ENCODE measurements around the gene GRB14. TPM values are rescaled to one million over a fixed set of nuclear protein-coding genes. Genes with fewer than 3 reads are reported as not detected.

GRB14 gene
- total and polyA plus RNA-seq, 10 donors = 0.28 to 6.7 (median 2.5) TPM

- no peak for DNase-seq
- Histone ChIP-seq H3K9me3 (peaks cover 0 to 31% (median 13%) of the 10 kb centered on the region in 8 donors), H3K4me3 (no peak overlapping the region), H3K27me3 (replicated peaks in 1 of 7) (no peaks in the 10 kb centered on the region), H3K27ac (no peak overlapping the region), H3K4me1 (no peaks in the 10 kb centered on the region), H3K36me3 (no peaks in the 10 kb centered on the region)
- intact Hi-C loops (cut with DNase I; ENCODE audit: low total_unique reads) = no loop called here
- TF ChIP-seq POLR2A (IDR thresholded peaks at IDR 0.05) (no peak), POLR2AphosphoS5 (IDR thresholded peaks at IDR 0.05) (no peak), CTCF (IDR thresholded peaks at IDR 0.05 in 8 of 11, conservative IDR thresholded peaks at IDR 0.05 in 3 of 11) (no peak)
- 63 to 80% (median 68%) methylated on average over 3 of the region's 3 CpGs for WGBS, 5 donors
These were observed 98.3 kb downstream of the GRB14 start for GRCh38 chr2:164523009-164523408.

GRCh38 chr2:164522561-164522981 is 98.7 kb downstream of the GRB14 start:
- Histone ChIP-seq H3K27me3 (replicated peaks in 1 of 7) (no peaks in the 10 kb centered on the region), H3K27ac (no peak overlapping the region), H3K36me3 (no peaks in the 10 kb centered on the region), H3K4me3 (no peak overlapping the region), H3K4me1 (no peaks in the 10 kb centered on the region), H3K9me3 (peaks cover 0 to 36% (median 17%) of the 10 kb centered on the region in 8 donors)
- DNase-seq = no peak
- WGBS, 5 donors = 71 to 78% (median 76%) methylated on average over 3 of the region's 3 CpGs
- intact Hi-C loops (cut with DNase I; ENCODE audit: low total_unique reads) = no loop called here
- TF ChIP-seq CTCF (IDR thresholded peaks at IDR 0.05 in 8 of 11, conservative IDR thresholded peaks at IDR 0.05 in 3 of 11) (no peak), POLR2A (IDR thresholded peaks at IDR 0.05) (no peak), POLR2AphosphoS5 (IDR thresholded peaks at IDR 0.05) (no peak)

- TF ChIP-seq POLR2A (IDR thresholded peaks at IDR 0.05) = no peak
- no peak for TF ChIP-seq CTCF (IDR thresholded peaks at IDR 0.05 in 8 of 11, conservative IDR thresholded peaks at IDR 0.05 in 3 of 11)
- no peak for TF ChIP-seq POLR2AphosphoS5 (IDR thresholded peaks at IDR 0.05)
- Histone ChIP-seq H3K27ac (no peak overlapping the region), H3K4me1 (no peaks in the 10 kb centered on the region), H3K36me3 (no peaks in the 10 kb centered on the region), H3K4me3 (no peak overlapping the region), H3K27me3 (replicated peaks in 1 of 7) (no peaks in the 10 kb centered on the region), H3K9me3 (peaks cover 0 to 66% (median 49%) of the 10 kb centered on the region in 8 donors)
- DNase-seq = no peak
- WGBS, 5 donors = 86 to 97% (median 91%) methylated on average over 2 of the region's 2 CpGs
- intact Hi-C loops (cut with DNase I; ENCODE audit: low total_unique reads) = no loop called here
These were observed 105.5 kb downstream of the GRB14 start for GRCh38 chr2:164515734-164516133.

GRCh38 chr2:164515030-164515429 is 106.3 kb downstream of the GRB14 start:
- no peaks in the 10 kb centered on the region for H3K36me3 ChIP-seq

More at GRCh38 chr2:164515030-164515429, 106.3 kb downstream of the GRB14 start:
- no peak overlapping the region for H3K4me3 ChIP-seq
- peaks cover 0 to 59% (median 46%) of the 10 kb centered on the region in 8 donors for H3K9me3 ChIP-seq
- intact Hi-C loops (cut with DNase I; ENCODE audit: low total_unique reads) = no loop called here
- WGBS, 5 donors = 78 to 92% (median 87%) methylated on average over 2 to 4 of the region's 4 CpGs
- no peak for TF ChIP-seq POLR2AphosphoS5 (IDR thresholded peaks at IDR 0.05)
- TF ChIP-seq CTCF (IDR thresholded peaks at IDR 0.05 in 8 of 11, conservative IDR thresholded peaks at IDR 0.05 in 3 of 11) = no peak
- TF ChIP-seq POLR2A (IDR thresholded peaks at IDR 0.05) = no peak
- no peaks in the 10 kb centered on the region for H3K4me1 ChIP-seq
- no peaks in the 10 kb centered on the region for H3K27me3 ChIP-seq (replicated peaks in 1 of 7)
- no peak for DNase-seq
- H3K27ac ChIP-seq = no peak overlapping the region

Data from spleen (tissue), 11 donors.